Aorta (tissue), 5 donors: ENCODE results near the gene POMGNT1. TPM values are rescaled to one million over a fixed set of nuclear protein-coding genes. Genes with fewer than 3 reads are reported as not detected.

Experiments used
- ATAC-seq: fragments of 200-7000 bp; cut with Tn5 transposase; one replicate; pipeline ENCODE4 v1.9.1; 2022; ENCODE audit warnings: moderate library complexity; ENCODE audit not compliant: low FRiP score
- DNase-seq, 2 donors: peaks; one replicate each; pipeline ENCODE4 v3.0.0-alpha.2; 2020
- H3K27ac ChIP-seq, 2 donors: one replicate each; pipeline ENCODE4 v1.5.1; 2013; ENCODE audit warnings: low read length in 2 of 2, mild to moderate bottlenecking in 2 of 2, moderate library complexity in 2 of 2, control low read depth in 1 of 2, inconsistent platforms in 1 of 2, low read depth in 1 of 2
- H3K27me3 ChIP-seq, 2 donors: one replicate each; pipeline ENCODE4 v1.6.1; 2013; ENCODE audit warnings: control low read depth in 1 of 2, low read length in 1 of 2, mild to moderate bottlenecking in 1 of 2, moderate library complexity in 1 of 2; ENCODE audit not compliant: insufficient read depth in 2 of 2, control insufficient read depth in 1 of 2
- H3K36me3 ChIP-seq, 2 donors: one replicate each; pipeline ENCODE4 v1.6.1; 2013; ENCODE audit warnings: control low read depth in 1 of 2, low read length in 1 of 2, mild to moderate bottlenecking in 1 of 2; ENCODE audit not compliant: insufficient read depth in 2 of 2, control insufficient read depth in 1 of 2
- H3K4me1 ChIP-seq, 2 donors: one replicate each; pipeline ENCODE4 v1.6.1; 2013; ENCODE audit warnings: low read length in 2 of 2, control low read depth in 1 of 2, mild to moderate bottlenecking in 1 of 2, moderate library complexity in 1 of 2; ENCODE audit not compliant: insufficient read depth in 2 of 2, control insufficient read depth in 1 of 2
- H3K4me3 ChIP-seq, 2 donors: one replicate each; pipeline ENCODE4 v1.5.1; 2013; ENCODE audit warnings: low read length in 2 of 2, control low read depth in 1 of 2, mild to moderate bottlenecking in 1 of 2
- H3K9me3 ChIP-seq: one replicate; pipeline ENCODE4 v1.6.1; 2013; ENCODE audit warnings: mild to moderate bottlenecking, low read length; ENCODE audit not compliant: control insufficient read depth
- WGBS, 2 donors: extraction: QIAGEN DNeasy Blood & Tissue Kit; methylation state at CpG; one replicate each; pipeline ENCODE4 v1.1.7; 2013; 5-methylcytosine and 5-hydroxymethylcytosine counted together
- intact Hi-C, 2 donors: fragments of 100-400 bp; cut with DNase I; formaldehyde crosslinking; loops; one replicate each; pipeline versions ENCODE4 v1.14.2 to v1.15.0; 2022
- polyA plus RNA-seq, 2 donors: library from polyadenylated mRNA; stranded (reverse); fragments of 200-250 nt; gene quantifications; one replicate each; pipeline ENCODE4 v1.2.3, GENCODE V29; 2013
- total RNA-seq, 2 donors: library from RNA; stranded (reverse); fragmentation: NEBNext Ultra II Directional; extraction: Animal tissue kit (Norgen Biotek cat#: 25700); gene quantifications; one replicate each; pipeline ENCODE4 v1.2.1, GENCODE V29; 2021
- donor health status: healthy with polysubstance abuse.
- donor health status: Bipolar disorder and iron deficiency.
- donor health status: DM: no; HTN: no; CAD: no.
- donor health status: DM: no; HTN: no; CAD: no.
- donor health status: DM: yes; HTN: yes; CAD: no.

The POMGNT1 gene
- total and polyA plus RNA-seq, 4 donors, result 17.8 to 103 (median 54.4) TPM

GRCh38 chr1:46159516-46159915 lies 38.7 kb downstream of the POMGNT1 start:
- DNase-seq, result no peak
- H3K27ac ChIP-seq, result no peak overlapping the region
- WGBS, 2 donors, result 81 to 82% methylated on average over 3 of the region's 3 CpGs
- no peaks in the 10 kb centered on the region for H3K4me1 ChIP-seq
- no peak for ATAC-seq
- H3K4me3 ChIP-seq, result no peak overlapping the region
- no peaks in the 10 kb centered on the region for H3K9me3 ChIP-seq
- no peaks in the 10 kb centered on the region for H3K27me3 ChIP-seq
- intact Hi-C loops, result no loop called here
- H3K36me3 ChIP-seq, result no peaks in the 10 kb centered on the region

GRCh38 chr1:46158312-46159281 lies 39.6 kb downstream of the POMGNT1 start:
- WGBS, 2 donors, result 96% methylated on average over 13 of the region's 13 CpGs
- H3K4me1 ChIP-seq, result no peaks in the 10 kb centered on the region
- H3K36me3 ChIP-seq, result no peaks in the 10 kb centered on the region
- ATAC-seq (no peak), DNase-seq (no peak)
- intact Hi-C loops, result no loop called here
- no peak overlapping the region for H3K4me3 ChIP-seq
- no peaks in the 10 kb centered on the region for H3K9me3 ChIP-seq
- no peak overlapping the region for H3K27ac ChIP-seq
- H3K27me3 ChIP-seq, result no peaks in the 10 kb centered on the region

DNA sequence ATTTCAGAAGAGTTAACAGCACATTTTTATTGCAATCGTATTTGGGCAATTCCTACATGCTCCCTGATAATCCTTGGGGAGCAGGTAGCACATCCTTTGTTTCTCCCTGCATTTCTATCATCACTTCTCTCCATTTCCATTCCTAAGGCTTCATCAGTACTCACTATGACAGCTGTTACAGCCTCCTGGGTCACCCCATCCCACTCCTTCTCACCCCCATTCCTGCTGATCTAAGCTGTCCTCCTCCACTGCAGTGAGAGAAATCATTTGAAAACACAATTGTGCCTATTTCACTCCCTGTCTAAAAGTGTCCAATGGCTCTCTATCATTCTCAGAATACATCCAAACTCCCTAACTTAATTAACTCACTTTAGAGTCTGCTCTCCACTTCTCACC lies 40.3 kb downstream of the POMGNT1 start:
- H3K27me3 ChIP-seq, result no peaks in the 10 kb centered on the region
- H3K4me3 ChIP-seq, result no peak overlapping the region
- no peak overlapping the region for H3K27ac ChIP-seq
- H3K36me3 ChIP-seq, result no peaks in the 10 kb centered on the region
- intact Hi-C loops, result no loop called here
- ATAC-seq, result no peak
- WGBS, 2 donors, result 78 to 99% methylated on average over 1 of the region's 1 CpG
- H3K9me3 ChIP-seq, result no peaks in the 10 kb centered on the region
- H3K4me1 ChIP-seq, result no peaks in the 10 kb centered on the region
- no peak for DNase-seq

- Histone ChIP-seq H3K27ac (no peak overlapping the region), H3K36me3 (no peaks in the 10 kb centered on the region), H3K9me3 (no peaks in the 10 kb centered on the region), H3K4me3 (no peak overlapping the region), H3K4me1 (peaks cover 0 to 1% of the 10 kb centered on the region in 2 donors), H3K27me3 (no peaks in the 10 kb centered on the region)
- WGBS, 2 donors, result 96 to 98% methylated on average over 1 of the region's 1 CpG
- intact Hi-C loops, result no loop called here
- ATAC-seq (no peak), DNase-seq (no peak)
Observed at GRCh38 chr1:46153732-46154131, 44.5 kb downstream of the POMGNT1 start.

DNA sequence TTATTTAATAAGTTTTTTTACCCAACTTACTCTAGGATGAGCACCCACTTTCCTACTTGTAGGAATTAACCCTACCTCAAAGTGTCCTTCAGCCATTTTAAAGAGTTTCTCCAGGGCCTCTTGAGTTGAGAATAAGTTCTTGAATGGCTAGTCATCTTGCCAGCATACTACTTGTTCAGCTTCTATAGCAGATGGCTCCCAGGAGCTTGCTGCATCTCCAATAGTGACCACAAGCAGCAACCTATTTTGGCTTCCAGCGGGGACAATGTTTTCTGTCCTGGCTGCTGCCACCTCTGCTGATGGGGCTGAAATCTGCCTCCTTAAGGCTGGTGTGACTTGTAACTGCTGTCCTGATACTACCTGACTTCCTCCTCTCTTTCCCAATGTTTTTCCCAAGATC lies 45.0 kb downstream of the POMGNT1 start:
- H3K4me1 ChIP-seq, result peaks cover 0 to 1% of the 10 kb centered on the region in 2 donors
- DNase-seq (no peak), ATAC-seq (no peak)
- no peaks in the 10 kb centered on the region for H3K36me3 ChIP-seq
- no peaks in the 10 kb centered on the region for H3K27me3 ChIP-seq
- WGBS, 2 donors, result 99 to 100% methylated on average over 1 of the region's 1 CpG
- intact Hi-C loops, result no loop called here
- no peak overlapping the region for H3K27ac ChIP-seq
- no peak overlapping the region for H3K4me3 ChIP-seq
- no peaks in the 10 kb centered on the region for H3K9me3 ChIP-seq

DNA sequence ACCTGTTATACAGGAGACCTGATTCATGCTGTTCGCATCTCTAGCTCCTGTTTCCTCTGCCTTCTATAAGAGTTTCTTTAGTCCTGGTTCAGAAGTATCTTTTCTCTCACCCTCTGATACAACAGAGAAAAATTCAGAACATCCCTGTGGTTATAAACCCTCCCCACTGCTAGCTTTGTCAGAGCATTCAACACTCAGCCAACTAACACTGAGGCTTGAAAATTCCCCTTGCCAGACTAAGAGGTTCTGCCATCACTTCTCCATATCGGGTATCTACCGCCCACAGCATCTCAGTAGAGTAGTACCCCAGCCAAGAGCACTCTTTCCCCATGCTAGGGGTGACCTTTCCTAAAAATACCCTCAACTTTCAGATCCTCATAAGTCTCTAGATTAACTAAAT lies 46.2 kb downstream of the POMGNT1 start:
- Histone ChIP-seq H3K4me3 (no peak overlapping the region), H3K27ac (no peak overlapping the region), H3K9me3 (no peaks in the 10 kb centered on the region), H3K4me1 (peaks cover 0 to 1% of the 10 kb centered on the region in 2 donors), H3K36me3 (no peaks in the 10 kb centered on the region), H3K27me3 (no peaks in the 10 kb centered on the region)
- intact Hi-C loops, result no loop called here
- WGBS, 2 donors, result 81% methylated on average over 3 of the region's 3 CpGs
- no peak for ATAC-seq
- DNase-seq, result no peak

- no peak for ATAC-seq
- H3K4me3 ChIP-seq, result no peak overlapping the region
- no peak overlapping the region for H3K27ac ChIP-seq
Observed at GRCh38 chr1:46150085-46150484, 48.1 kb downstream of the POMGNT1 start.

GRCh38 chr1:46148318-46148717 lies 49.9 kb downstream of the POMGNT1 start:
- no peak overlapping the region for H3K27ac ChIP-seq
- H3K4me1 ChIP-seq, result peaks cover 0 to 1% of the 10 kb centered on the region in 2 donors
- H3K36me3 ChIP-seq, result no peaks in the 10 kb centered on the region
- no peaks in the 10 kb centered on the region for H3K9me3 ChIP-seq
- H3K27me3 ChIP-seq, result no peaks in the 10 kb centered on the region
- ATAC-seq, result no peak
- WGBS, 2 donors, result 11 to 18% methylated on average over 2 of the region's 2 CpGs
- intact Hi-C loops, result no loop called here
- no peak overlapping the region for H3K4me3 ChIP-seq
- no peak for DNase-seq

More at GRCh38 chr1:46150085-46150484, 48.1 kb downstream of the POMGNT1 start:
- intact Hi-C loops, result no loop called here
- 97% methylated on average over 2 of the region's 2 CpGs for WGBS, 2 donors
- no peak for DNase-seq
- Histone ChIP-seq H3K9me3 (no peaks in the 10 kb centered on the region), H3K4me1 (peaks cover 0 to 1% of the 10 kb centered on the region in 2 donors), H3K27me3 (no peaks in the 10 kb centered on the region), H3K36me3 (no peaks in the 10 kb centered on the region)
